B cell (primary cell): ENCODE data around the gene CD247. TPM values are rescaled to one million over a fixed set of nuclear protein-coding genes. Genes with fewer than 3 reads are reported as not detected.

Experiments used
- ATAC-seq: fragments of 200-7000 bp; cut with Tn5 transposase; one replicate; pipeline ENCODE4 v1.10.0; 2021; ENCODE audit warnings: low read depth, mild to moderate bottlenecking, moderate number of reproducible peaks, moderate library complexity
- CTCF ChIA-PET: fragments of 350-600 bp; sonication (Branson Sonifier 250); formaldehyde crosslinking; loops from one replicate; lab custom pipeline; 2021; ENCODE audit warnings: antibody characterized with exemption, inconsistent platforms; lab: Charles Lee
- POLR2A ChIA-PET: fragments of 350-600 bp; sonication (Branson Sonifier 250); formaldehyde crosslinking; loops from one replicate; lab custom pipeline; 2021; ENCODE audit warnings: antibody characterized with exemption; lab: Charles Lee
- DNase-seq: peaks from one replicate; pipeline ENCODE4 v3.0.0; 2013
- H2AFZ ChIP-seq: 2 replicates; pipeline ENCODE4 v1.6.1; 2012; ENCODE audit warnings: mild to moderate bottlenecking, low read depth, low read length; ENCODE audit not compliant: insufficient read depth, poor library complexity, severe bottlenecking
- H3K27ac ChIP-seq, 2 donors: 1 replicate in 1 of 2; 2 replicates in 1 of 2; pipeline ENCODE4 v1.5.1; 2012 to 2013; ENCODE audit warnings: low read length in 2 of 2, mild to moderate bottlenecking in 2 of 2, moderate library complexity in 1 of 2
- H3K27me3 ChIP-seq, 4 experiments: fragments of 200-600 bp in 1 of 4; sonication (generic) in 1 of 4; replicated peaks in 1 of 4; 1 replicate in 2 of 4; 2 replicates in 2 of 4; pipeline versions ENCODE4 v1.6.1 to v1.7.0; 2013 to 2016; ENCODE audit warnings: low read length in 3 of 4, mild to moderate bottlenecking in 2 of 4, mixed read lengths in 1 of 4, moderate library complexity in 1 of 4; ENCODE audit not compliant: insufficient read depth in 4 of 4, control insufficient read depth in 3 of 4; ENCODE audit errors: control extremely low read depth in 1 of 4
- H3K36me3 ChIP-seq, 2 experiments: replicated peaks in 1 of 2; 1 replicate in 1 of 2; 2 replicates in 1 of 2; pipeline versions ENCODE4 v1.6.1 to v1.7.1; 2013; ENCODE audit warnings: low read length in 1 of 2; ENCODE audit not compliant: insufficient read depth in 2 of 2, control insufficient read depth in 1 of 2; ENCODE audit errors: control extremely low read depth in 1 of 2, extremely low read depth in 1 of 2
- H3K4me1 ChIP-seq, 2 donors: fragments of 200-600 bp in 1 of 2; sonication (generic) in 1 of 2; 1 replicate in 1 of 2; 2 replicates in 1 of 2; pipeline versions ENCODE4 v1.5.1 to v1.6.1; 2013 to 2017; ENCODE audit warnings: low read length in 2 of 2; ENCODE audit not compliant: control insufficient read depth in 2 of 2, insufficient read depth in 2 of 2
- H3K4me2 ChIP-seq: replicated peaks from 2 replicates; pipeline ENCODE3; 2012; ENCODE audit warnings: mild to moderate bottlenecking, low read depth, low read length; ENCODE audit not compliant: poor library complexity, severe bottlenecking
- H3K4me3 ChIP-seq, 5 experiments: fragments of 200-600 bp in 1 of 5; sonication (generic) in 1 of 5; 1 replicate in 3 of 5; 2 replicates in 2 of 5; pipeline versions ENCODE4 v1.5.1 to v1.7.0; 2011 to 2016; ENCODE audit warnings: low read length in 4 of 5, mild to moderate bottlenecking in 4 of 5, low read depth in 2 of 5, control low read depth in 1 of 5, moderate library complexity in 1 of 5; ENCODE audit not compliant: insufficient read depth in 1 of 5; ENCODE audit errors: control extremely low read depth in 1 of 5, extremely low read depth in 1 of 5
- H3K79me2 ChIP-seq: fragments of 200-600 bp; sonication (generic); one replicate; pipeline ENCODE4 v1.6.0; 2016; ENCODE audit warnings: low read length; ENCODE audit not compliant: control insufficient read depth, insufficient read depth
- H3K9ac ChIP-seq: fragments of 200-600 bp; sonication (generic); 2 replicates; pipeline ENCODE4 v1.6.1; 2017; ENCODE audit warnings: mild to moderate bottlenecking, low read length, moderate library complexity
- H3K9me3 ChIP-seq, 3 donors: one replicate each; pipeline versions ENCODE4 v1.6.1 to v1.7.1; 2013; ENCODE audit warnings: low read length in 2 of 3; ENCODE audit not compliant: control insufficient read depth in 2 of 3, insufficient read depth in 1 of 3; ENCODE audit errors: control extremely low read depth in 1 of 3
- H4K20me1 ChIP-seq: 2 replicates; pipeline ENCODE4 v1.6.0; 2012; ENCODE audit warnings: mild to moderate bottlenecking, low read length; ENCODE audit not compliant: insufficient read depth, control insufficient read depth, poor library complexity, severe bottlenecking
- H3K27ac Mint-ChIP-seq: one replicate; pipeline ENCODE4 v1.8.0; 2021; ENCODE audit warnings: mixed read lengths
- H3K27me3 Mint-ChIP-seq: one replicate; pipeline ENCODE4 v1.8.0; 2021; ENCODE audit warnings: mixed read lengths
- H3K4me1 Mint-ChIP-seq: one replicate; pipeline ENCODE4 v1.8.0; 2021; ENCODE audit warnings: mixed read lengths
- H3K4me3 Mint-ChIP-seq: one replicate; pipeline ENCODE4 v1.8.0; 2021; ENCODE audit warnings: mixed read lengths
- H3K9me3 Mint-ChIP-seq: one replicate; pipeline ENCODE4 v1.8.0; 2022; ENCODE audit warnings: mixed read lengths; ENCODE audit not compliant: insufficient read depth
- EZH2 ChIP-seq: IDR thresholded peaks from 2 replicates; pipeline ENCODE4 v1.6.1; 2012; ENCODE audit warnings: borderline replicate concordance, low read depth, mild to moderate bottlenecking, moderate library complexity, low read length; ENCODE audit not compliant: insufficient read depth, poor library complexity, severe bottlenecking
- WGBS: methylation state at CpG from one replicate; pipeline ENCODE4 v1.1.5; 2013; ENCODE audit warnings: missing lambda C conversion rate; ENCODE audit not compliant: insufficient coverage; 5-methylcytosine and 5-hydroxymethylcytosine counted together
- intact Hi-C: fragments of 100-400 bp; cut with micrococcal nuclease; formaldehyde crosslinking; loops from one replicate; pipeline ENCODE4 v1.10.0; 2022
- polyA plus RNA-seq: library from polyadenylated mRNA; depleted of rRNA; stranded (reverse); fragments of >200 nt; gene quantifications from 2 replicates; pipeline ENCODE4 v1.2.3, GENCODE V29; 2012
- total RNA-seq, 2 donors: library from RNA; stranded (reverse); fragments of 120-200 nt in 1 of 2; gene quantifications; 1 replicate in 1 of 2; 2 replicates in 1 of 2; pipeline versions ENCODE4 v1.2.3 to v1.2.4, GENCODE V29; 2013 to 2022
- TF ChIP-seq, protein P1 (sequence below): fragments of 200-600 bp; IDR thresholded peaks from one replicate; pipeline ENCODE4 v1.8.0; 2022; ENCODE audit warnings: antibody characterized with exemption, mild to moderate bottlenecking

Gene CD247
- total and polyA plus RNA-seq, 2 donors (not counting 1 experiment from before 2014, with no cell fraction given): 2.5 to 10.8 TPM

DNA sequence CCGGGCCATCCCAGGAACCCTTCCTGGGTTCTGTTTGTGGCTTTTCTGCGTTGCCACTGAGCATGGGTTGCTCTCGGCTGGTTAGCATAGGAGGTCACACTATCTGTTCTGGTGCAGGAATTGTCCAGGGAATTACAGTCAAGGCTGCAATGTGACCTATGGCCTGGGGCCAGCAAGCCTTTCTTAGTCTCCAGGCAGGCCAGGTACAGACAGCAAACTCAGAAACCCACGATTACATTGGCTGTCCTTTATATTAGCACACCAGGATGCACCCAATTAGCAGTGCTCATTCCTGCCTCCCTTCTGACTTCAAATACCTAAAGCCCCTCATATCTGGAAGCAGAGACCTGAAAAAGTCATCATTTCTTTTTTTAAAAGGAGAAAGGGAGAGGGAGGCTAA is 55.2 kb downstream of the CD247 start:
- no peak overlapping the region for H3K4me3 Mint-ChIP-seq

DNA sequence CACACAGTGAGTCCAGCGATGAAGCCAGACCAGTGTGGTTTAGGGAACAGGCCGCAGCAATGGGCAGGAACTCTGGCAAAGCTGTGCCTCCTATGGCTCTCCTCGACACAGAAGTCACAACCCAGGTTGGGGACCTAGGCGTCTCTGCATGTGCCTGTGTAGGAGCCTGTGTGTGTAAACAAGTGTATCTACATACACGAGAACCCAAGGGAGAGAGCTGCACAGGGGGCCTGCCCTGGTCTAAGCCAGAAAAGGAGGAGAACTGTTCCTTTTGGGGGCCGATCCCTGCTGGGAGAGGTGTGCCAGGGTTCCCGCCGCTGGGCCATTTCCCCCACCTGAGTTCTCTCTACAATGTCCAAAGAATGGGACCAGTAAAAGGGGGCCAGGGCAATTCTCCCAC is 56.0 kb downstream of the CD247 start:
- intact Hi-C loops: no loop called here
- Histone ChIP-seq H2AFZ (no peak overlapping the region), H3K9ac (no peak overlapping the region), H3K27ac (no peak overlapping the region), H3K4me1 (no peaks in the 10 kb centered on the region), H3K4me2 (no peak overlapping the region), H3K4me3 (no peak overlapping the region), H3K79me2 (no peaks in the 10 kb centered on the region), H4K20me1 (no peaks in the 10 kb centered on the region), H3K27me3 (no peaks in the 10 kb centered on the region), H3K9me3 (no peaks in the 10 kb centered on the region), H3K36me3 (no peaks in the 10 kb centered on the region)
- TF ChIP-seq, protein P1, sequence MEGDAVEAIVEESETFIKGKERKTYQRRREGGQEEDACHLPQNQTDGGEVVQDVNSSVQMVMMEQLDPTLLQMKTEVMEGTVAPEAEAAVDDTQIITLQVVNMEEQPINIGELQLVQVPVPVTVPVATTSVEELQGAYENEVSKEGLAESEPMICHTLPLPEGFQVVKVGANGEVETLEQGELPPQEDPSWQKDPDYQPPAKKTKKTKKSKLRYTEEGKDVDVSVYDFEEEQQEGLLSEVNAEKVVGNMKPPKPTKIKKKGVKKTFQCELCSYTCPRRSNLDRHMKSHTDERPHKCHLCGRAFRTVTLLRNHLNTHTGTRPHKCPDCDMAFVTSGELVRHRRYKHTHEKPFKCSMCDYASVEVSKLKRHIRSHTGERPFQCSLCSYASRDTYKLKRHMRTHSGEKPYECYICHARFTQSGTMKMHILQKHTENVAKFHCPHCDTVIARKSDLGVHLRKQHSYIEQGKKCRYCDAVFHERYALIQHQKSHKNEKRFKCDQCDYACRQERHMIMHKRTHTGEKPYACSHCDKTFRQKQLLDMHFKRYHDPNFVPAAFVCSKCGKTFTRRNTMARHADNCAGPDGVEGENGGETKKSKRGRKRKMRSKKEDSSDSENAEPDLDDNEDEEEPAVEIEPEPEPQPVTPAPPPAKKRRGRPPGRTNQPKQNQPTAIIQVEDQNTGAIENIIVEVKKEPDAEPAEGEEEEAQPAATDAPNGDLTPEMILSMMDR: no peak
- Mint-ChIP-seq H3K27me3 (no peaks in the 10 kb centered on the region), H3K27ac (no peak overlapping the region), H3K4me1 (no peaks in the 10 kb centered on the region), H3K4me3 (no peak overlapping the region), H3K9me3 (no peaks in the 10 kb centered on the region)
- no peak for ATAC-seq
- POLR2A ChIA-PET: interaction anchor here (0.7 kb wide), 1 partner anchor 401 kb away, joined by 4 read pairs; no protein-coding TSS in a partner anchor
- CTCF ChIA-PET: no interaction called here
- DNase-seq: no peak
- WGBS: 90% methylated on average over 8 of the region's 8 CpGs

More for the DNA sequence above, 55.2 kb downstream of the CD247 start:
- Histone ChIP-seq H3K36me3 (no peaks in the 10 kb centered on the region), H3K27ac (no peak overlapping the region), H3K4me1 (no peaks in the 10 kb centered on the region), H3K9ac (no peak overlapping the region), H4K20me1 (no peaks in the 10 kb centered on the region), H3K27me3 (no peaks in the 10 kb centered on the region), H3K4me3 (no peak overlapping the region), H3K79me2 (no peaks in the 10 kb centered on the region), H3K9me3 (no peaks in the 10 kb centered on the region), H3K4me2 (no peak overlapping the region), H2AFZ (no peak overlapping the region)
- intact Hi-C loops: no loop called here
- CTCF ChIA-PET: no interaction called here
- WGBS: 96% methylated on average over 4 of the region's 4 CpGs
- DNase-seq (no peak), ATAC-seq (no peak)
- POLR2A ChIA-PET: no interaction called here
- no peaks in the 10 kb centered on the region for H3K4me1 Mint-ChIP-seq
- no peaks in the 10 kb centered on the region for H3K9me3 Mint-ChIP-seq
- TF ChIP-seq, protein P1: no peak
- no peak for TF ChIP-seq EZH2
- no peak overlapping the region for H3K27ac Mint-ChIP-seq
- no peaks in the 10 kb centered on the region for H3K27me3 Mint-ChIP-seq
